Colonic mucosa (tissue), 4 donors: ENCODE measurements around the gene UNC5B. TPM values are rescaled to one million over a fixed set of nuclear protein-coding genes. Genes with fewer than 3 reads are reported as not detected.
A peak's percentile ranks its signal among the peaks of the same experiment; 100 is the strongest.

Experiments
- DNase-seq: peaks from one replicate; pipeline ENCODE4 v3.0.0-alpha.2; 2020
- H3K27ac ChIP-seq: fragments of 200-600 bp; one replicate; pipeline ENCODE4 v1.8.0; 2021
- H3K27me3 ChIP-seq: fragments of 200-600 bp; one replicate; pipeline ENCODE4 v1.8.0; 2021
- H3K36me3 ChIP-seq: fragments of 200-600 bp; one replicate; pipeline ENCODE4 v1.8.0; 2021
- H3K4me1 ChIP-seq: fragments of 200-600 bp; one replicate; pipeline ENCODE4 v1.8.0; 2021; ENCODE audit warnings: mild to moderate bottlenecking
- H3K4me3 ChIP-seq: fragments of 200-600 bp; one replicate; pipeline ENCODE4 v1.8.0; 2021
- H3K9ac ChIP-seq, 2 donors: one replicate each; pipeline ENCODE4 v1.7.0; 2013; ENCODE audit warnings: control low read depth in 2 of 2, low read depth in 2 of 2, low read length in 2 of 2
- H3K9me3 ChIP-seq: fragments of 200-600 bp; one replicate; pipeline ENCODE4 v1.8.0; 2021
- CTCF ChIP-seq: fragments of 200-600 bp; IDR thresholded peaks from one replicate; pipeline ENCODE4 v1.8.0; 2022; ENCODE audit warnings: antibody characterized with exemption, mild to moderate bottlenecking
- intact Hi-C: fragments of 100-400 bp; cut with DNase I; formaldehyde crosslinking; loops from one replicate; pipeline ENCODE4 v1.14.1; 2022
- total RNA-seq, 2 donors: library from RNA; stranded (reverse); fragmentation: NEBNext Ultra II Directional in 1 of 2; extraction: Animal tissue kit (Norgen Biotek cat#: 25700) in 1 of 2; gene quantifications; one replicate each; pipeline ENCODE4 v1.2.1, GENCODE V29; 2021
- donor health status: healthy.
- donor health status: DM: no; HTN: no; CAD: no.
- donor health status: DM: no; HTN: no; CAD: no.

Gene UNC5B
- total RNA-seq, 2 donors from 2014 or later = 18.4 to 18.5 TPM

GRCh38 chr10:71266918-71267442, 54.6 kb downstream of the UNC5B start:
- DNase-seq = no peak
- H3K36me3 ChIP-seq = no peaks in the 10 kb centered on the region
- H3K9ac ChIP-seq = no peak overlapping the region
- no peak overlapping the region for H3K4me3 ChIP-seq
- H3K9me3 ChIP-seq = no peaks in the 10 kb centered on the region
- H3K27me3 ChIP-seq = no peaks in the 10 kb centered on the region
- TF ChIP-seq CTCF = no peak
- H3K27ac ChIP-seq = no peak overlapping the region
- intact Hi-C loops = loop anchor here (5.0 kb wide), 1 partner anchor 50 kb away; no protein-coding TSS in a partner anchor
- H3K4me1 ChIP-seq = no peaks in the 10 kb centered on the region

DNA sequence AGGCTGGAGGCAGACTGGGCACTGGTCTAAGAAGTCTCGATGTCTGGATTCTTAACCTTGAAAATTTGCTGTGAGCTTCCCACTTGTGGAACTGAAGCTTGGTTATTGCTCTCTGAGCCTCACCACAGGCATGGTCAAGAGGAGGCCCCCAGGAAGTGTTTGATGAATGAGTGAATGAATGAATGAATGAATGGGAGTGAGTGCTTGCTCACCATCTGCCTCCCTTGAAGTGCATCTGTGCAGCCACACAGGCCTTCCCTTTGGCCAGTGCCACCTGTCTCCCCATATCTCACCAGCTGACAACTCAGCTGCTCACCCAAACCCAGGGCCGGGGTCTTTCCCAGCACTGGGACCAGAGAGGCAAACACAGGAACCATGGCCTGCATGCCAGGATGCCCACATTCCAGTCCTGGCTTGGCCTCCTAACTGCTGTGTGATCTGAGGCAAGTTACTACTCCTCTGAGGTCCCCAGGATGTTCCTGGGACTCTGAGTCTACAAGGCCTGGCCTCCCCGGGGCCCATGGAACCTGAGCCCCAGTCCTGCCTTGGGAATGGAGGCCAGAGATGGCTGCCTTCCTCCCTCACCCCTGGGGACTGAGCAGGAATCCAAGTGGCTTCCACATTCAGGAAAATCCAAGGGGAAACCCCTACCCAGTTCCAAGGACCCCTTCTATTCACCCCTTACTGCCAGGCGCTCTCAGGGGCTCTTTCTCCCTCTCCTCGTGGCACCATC, 55.3 kb downstream of the UNC5B start:
- H3K36me3 ChIP-seq = no peaks in the 10 kb centered on the region
- H3K27ac ChIP-seq = no peak overlapping the region
- H3K27me3 ChIP-seq = no peaks in the 10 kb centered on the region
- H3K9ac ChIP-seq = no peak overlapping the region
- H3K4me1 ChIP-seq = no peaks in the 10 kb centered on the region
- intact Hi-C loops = loop anchor here (5.0 kb wide), 1 partner anchor 50 kb away; no protein-coding TSS in a partner anchor
- TF ChIP-seq CTCF = no peak
- no peak overlapping the region for H3K4me3 ChIP-seq
- H3K9me3 ChIP-seq = no peaks in the 10 kb centered on the region
- DNase-seq = no peak

DNA sequence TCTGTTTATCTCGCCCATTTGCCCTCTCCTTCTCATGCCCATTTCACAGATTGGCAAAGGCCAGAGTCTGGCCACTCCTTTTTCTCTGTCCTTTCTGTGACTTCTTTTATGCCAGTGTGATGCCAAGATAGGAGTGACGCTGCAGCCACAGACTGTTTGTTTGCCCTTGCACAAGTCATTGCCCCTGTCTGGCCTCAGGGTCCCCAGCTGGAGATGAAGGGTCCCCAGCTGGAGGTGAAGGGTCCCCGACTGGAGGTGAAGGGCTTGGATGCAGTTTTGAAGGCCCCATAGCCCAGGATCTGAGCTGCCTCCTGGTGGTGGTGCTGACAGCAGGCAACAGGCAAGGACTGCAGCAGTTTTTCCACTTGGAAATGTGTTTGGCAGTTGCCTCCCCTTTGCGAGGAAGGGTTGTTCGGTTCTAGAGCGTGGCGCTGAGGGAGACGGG, 55.9 kb downstream of the UNC5B start:
- intact Hi-C loops = loop anchor here (5.0 kb wide), 1 partner anchor 51 kb away; no protein-coding TSS in a partner anchor
- H3K9ac ChIP-seq = no peak overlapping the region
- no peak overlapping the region for H3K4me3 ChIP-seq
- no peaks in the 10 kb centered on the region for H3K27me3 ChIP-seq
- DNase-seq = no peak
- peak; percentile 21 for TF ChIP-seq CTCF
- H3K4me1 ChIP-seq = no peaks in the 10 kb centered on the region
- no peak overlapping the region for H3K27ac ChIP-seq
- no peaks in the 10 kb centered on the region for H3K36me3 ChIP-seq
- no peaks in the 10 kb centered on the region for H3K9me3 ChIP-seq

DNA sequence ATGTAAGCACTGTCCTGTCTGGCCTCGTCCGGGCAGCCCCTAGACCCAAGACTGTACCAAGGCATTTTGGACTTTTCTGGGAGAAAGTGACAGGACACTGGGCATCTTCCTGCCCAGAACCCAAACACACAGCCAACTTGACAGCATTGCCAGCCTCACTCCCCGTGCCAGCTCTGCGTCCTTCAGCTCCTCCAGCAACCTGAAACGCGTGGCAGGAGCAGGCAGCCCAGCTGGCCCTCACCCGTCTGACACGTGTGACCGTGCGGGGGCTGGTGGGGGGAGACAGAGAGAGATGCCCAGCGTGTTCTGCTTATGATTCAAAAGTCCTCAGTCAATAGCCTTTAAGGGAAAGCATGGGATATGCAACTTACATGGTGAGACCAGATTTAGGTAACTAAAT, 56.4 kb downstream of the UNC5B start:
- no peak overlapping the region for H3K9ac ChIP-seq
- no peaks in the 10 kb centered on the region for H3K36me3 ChIP-seq
- TF ChIP-seq CTCF = peak; percentile 2
- DNase-seq = no peak
- no peak overlapping the region for H3K4me3 ChIP-seq
- intact Hi-C loops = loop anchor here (5.0 kb wide), 1 partner anchor 51 kb away; no protein-coding TSS in a partner anchor
- H3K9me3 ChIP-seq = no peaks in the 10 kb centered on the region
- no peaks in the 10 kb centered on the region for H3K4me1 ChIP-seq
- H3K27ac ChIP-seq = no peak overlapping the region
- H3K27me3 ChIP-seq = no peaks in the 10 kb centered on the region

GRCh38 chr10:71269301-71270288, 57.2 kb downstream of the UNC5B start:
- intact Hi-C loops = loop anchor here (5.0 kb wide), 1 partner anchor 52 kb away; no protein-coding TSS in a partner anchor
- no peaks in the 10 kb centered on the region for H3K36me3 ChIP-seq
- no peaks in the 10 kb centered on the region for H3K27me3 ChIP-seq
- TF ChIP-seq CTCF = no peak
- DNase-seq = no peak
- no peak overlapping the region for H3K27ac ChIP-seq
- H3K9me3 ChIP-seq = no peaks in the 10 kb centered on the region
- H3K9ac ChIP-seq = no peak overlapping the region
- no peak overlapping the region for H3K4me3 ChIP-seq
- H3K4me1 ChIP-seq = no peaks in the 10 kb centered on the region
